Subcutaneous abdominal adipose tissue (tissue), 5 donors: ENCODE data around the gene SCYGR5.

Source experiments
- H3K27ac ChIP-seq: one replicate; pipeline ENCODE4 v1.7.0; 2013; ENCODE audit warnings: low read depth, mild to moderate bottlenecking, inconsistent platforms, low read length, moderate library complexity
- H3K27me3 ChIP-seq, 5 donors: one replicate each; pipeline ENCODE4 v1.7.0; 2013; ENCODE audit warnings: low read length in 5 of 5, inconsistent platforms in 1 of 5; ENCODE audit not compliant: control insufficient read depth in 5 of 5, insufficient read depth in 4 of 5
- H3K36me3 ChIP-seq, 5 donors: one replicate each; pipeline ENCODE4 v1.7.0; 2013; ENCODE audit warnings: low read length in 5 of 5; ENCODE audit not compliant: control insufficient read depth in 5 of 5, insufficient read depth in 5 of 5
- H3K4me1 ChIP-seq, 5 donors: one replicate each; pipeline ENCODE4 v1.7.0; 2013; ENCODE audit warnings: low read length in 5 of 5, mild to moderate bottlenecking in 3 of 5, moderate library complexity in 1 of 5; ENCODE audit not compliant: control insufficient read depth in 5 of 5, insufficient read depth in 5 of 5
- H3K4me3 ChIP-seq, 5 donors: one replicate each; pipeline ENCODE4 v1.7.0; 2013; ENCODE audit warnings: low read length in 5 of 5, low read depth in 1 of 5
- H3K9ac ChIP-seq, 5 donors: one replicate each; pipeline ENCODE4 v1.7.0; 2013; ENCODE audit warnings: low read length in 5 of 5, mild to moderate bottlenecking in 4 of 5, moderate library complexity in 3 of 5
- H3K9me3 ChIP-seq, 5 donors: one replicate each; pipeline ENCODE4 v1.7.0; 2013; ENCODE audit warnings: low read length in 5 of 5; ENCODE audit not compliant: control insufficient read depth in 5 of 5
- donor health status: healthy.
- donor health status: healthy.
- donor health status: healthy.
- donor health status: healthy.
- donor health status: healthy.

SCYGR5 gene

DNA sequence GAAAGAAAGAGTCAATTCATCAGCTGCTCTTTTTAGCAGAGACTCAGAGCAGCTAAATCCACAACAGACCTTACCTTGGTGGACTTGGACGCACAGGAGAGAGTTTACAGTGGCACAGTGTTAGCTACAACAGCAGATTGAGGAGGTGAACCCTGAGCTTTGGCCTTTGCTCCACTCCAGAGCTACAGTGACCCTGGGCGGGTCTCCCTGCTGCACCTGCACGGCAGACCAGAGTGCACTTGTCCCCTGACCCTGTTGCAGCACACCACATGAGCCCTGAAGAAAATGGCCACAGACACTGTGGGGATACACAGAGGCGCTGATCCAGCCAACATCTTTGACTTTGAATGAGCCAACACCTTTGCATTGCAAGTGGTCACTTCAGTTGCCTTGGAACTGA lies 40.3 kb downstream of the SCYGR5 start:
- H3K4me3 ChIP-seq = no peak overlapping the region
- peaks cover 3 to 22% (median 16%) of the 10 kb centered on the region in 5 donors for H3K36me3 ChIP-seq
- no peaks in the 10 kb centered on the region for H3K27me3 ChIP-seq
- peak overlapping the region in 1 of 5 donors; percentile 14 for H3K9ac ChIP-seq
- no peak overlapping the region for H3K27ac ChIP-seq
- H3K9me3 ChIP-seq = no peaks in the 10 kb centered on the region
- H3K4me1 ChIP-seq = peaks cover 7 to 49% (median 34%) of the 10 kb centered on the region in 5 donors

DNA sequence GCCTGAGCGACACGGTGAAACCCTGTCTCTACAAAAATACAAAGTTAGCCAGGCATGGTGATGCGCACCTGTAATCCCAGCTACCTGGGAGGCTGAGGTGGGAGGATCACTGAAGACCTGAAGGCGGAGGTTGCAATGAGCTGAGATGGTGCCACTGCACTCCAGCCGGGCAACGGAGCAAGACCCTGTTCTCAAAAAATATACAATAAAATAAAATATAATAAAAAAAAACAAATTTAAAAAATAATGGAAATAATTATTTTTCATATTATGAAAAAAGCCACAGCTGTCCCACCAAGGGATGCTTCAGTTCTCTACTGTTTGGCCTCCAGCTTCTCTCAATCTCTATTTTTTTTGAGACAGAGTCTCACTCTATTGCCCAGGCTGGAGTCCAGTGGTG lies 40.8 kb downstream of the SCYGR5 start:
- H3K36me3 ChIP-seq = peaks cover 3 to 18% (median 16%) of the 10 kb centered on the region in 5 donors
- peak overlapping the region; percentile 94 for H3K27ac ChIP-seq
- peaks cover 7 to 51% (median 33%) of the 10 kb centered on the region in 5 donors for H3K4me1 ChIP-seq
- H3K4me3 ChIP-seq = no peak overlapping the region
- H3K9ac ChIP-seq = no peak overlapping the region
- H3K9me3 ChIP-seq = no peaks in the 10 kb centered on the region
- no peaks in the 10 kb centered on the region for H3K27me3 ChIP-seq

DNA sequence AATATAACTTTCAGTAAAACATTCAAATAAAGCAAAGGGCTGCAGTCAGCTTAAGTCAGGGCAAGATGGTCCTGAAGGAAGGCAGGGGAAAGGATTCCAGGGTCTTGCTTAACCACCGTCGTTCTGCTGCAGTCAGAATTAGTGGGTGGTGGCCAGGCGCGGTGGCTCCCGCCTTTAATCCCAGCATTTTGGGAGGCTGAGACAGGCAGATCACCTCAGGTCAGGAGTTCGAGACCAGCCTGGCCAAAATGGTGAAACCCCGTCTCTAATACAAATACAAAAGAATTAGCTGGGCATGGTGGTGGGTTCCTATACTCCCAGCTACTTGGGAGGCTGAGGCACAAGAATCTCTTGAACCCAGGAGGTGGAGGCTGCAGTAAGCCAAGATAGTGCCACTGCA lies 44.4 kb downstream of the SCYGR5 start:
- no peak overlapping the region for H3K9ac ChIP-seq
- H3K27me3 ChIP-seq = no peaks in the 10 kb centered on the region
- no peaks in the 10 kb centered on the region for H3K9me3 ChIP-seq
- no peak overlapping the region for H3K4me3 ChIP-seq
- H3K27ac ChIP-seq = peak overlapping the region; percentile 94
- peaks cover 2 to 12% (median 9%) of the 10 kb centered on the region in 5 donors for H3K36me3 ChIP-seq
- peaks cover 0 to 52% (median 18%) of the 10 kb centered on the region in 5 donors for H3K4me1 ChIP-seq

DNA sequence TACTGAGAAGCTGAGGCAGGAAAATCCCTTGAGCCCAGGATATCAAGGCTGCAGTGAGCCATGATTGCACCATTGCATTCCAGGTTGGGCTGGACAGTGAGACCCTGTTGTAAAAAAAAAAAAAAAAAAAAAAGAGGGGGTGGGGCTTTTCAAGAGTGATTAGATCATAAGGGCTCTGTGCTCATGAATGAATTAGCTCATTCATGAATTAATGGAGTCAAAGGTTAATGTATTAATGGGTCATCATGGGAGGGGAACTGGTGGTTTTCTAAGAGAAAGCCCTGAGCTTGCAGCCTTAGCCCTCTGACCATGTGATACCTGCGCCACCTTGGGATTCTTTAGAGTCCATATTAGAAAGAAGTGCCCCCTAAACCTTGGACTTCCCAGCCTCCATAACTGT lies 46.7 kb downstream of the SCYGR5 start:
- peak overlapping the region in 2 of 5 donors; percentile 78 to 97 for H3K9ac ChIP-seq
- H3K4me3 ChIP-seq = no peak overlapping the region
- H3K4me1 ChIP-seq = peaks cover 0 to 53% (median 23%) of the 10 kb centered on the region in 5 donors
- H3K27me3 ChIP-seq = no peaks in the 10 kb centered on the region
- no peaks in the 10 kb centered on the region for H3K9me3 ChIP-seq
- H3K36me3 ChIP-seq = no peaks in the 10 kb centered on the region
- H3K27ac ChIP-seq = peak overlapping the region; percentile 94

DNA sequence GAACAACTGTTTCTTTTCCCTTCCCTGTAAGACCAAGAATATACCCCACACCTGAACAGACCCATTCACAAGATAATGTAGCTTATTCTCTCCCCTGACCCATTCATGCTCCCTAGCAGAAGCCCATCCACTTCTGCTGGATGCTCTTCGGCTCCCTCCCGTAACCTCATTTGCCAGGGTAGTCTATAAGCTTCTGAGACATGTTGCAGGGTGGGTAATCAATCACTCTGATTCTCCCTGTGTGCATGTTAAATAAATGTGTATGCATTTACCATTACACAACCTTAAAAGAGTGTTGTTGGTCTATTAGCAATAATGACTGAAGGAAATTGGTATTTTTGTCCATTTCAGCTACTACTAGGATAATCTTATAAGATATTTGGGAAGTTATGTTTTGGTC lies 49.9 kb downstream of the SCYGR5 start:
- Histone ChIP-seq H3K27me3 (no peaks in the 10 kb centered on the region), H3K27ac (peak overlapping the region; percentile 94), H3K9me3 (no peaks in the 10 kb centered on the region), H3K4me1 (peaks cover 0 to 32% (median 12%) of the 10 kb centered on the region in 5 donors), H3K36me3 (no peaks in the 10 kb centered on the region), H3K9ac (peak overlapping the region; percentile 58 to 97 (median 70)), H3K4me3 (peak overlapping the region; percentile 54 to 69 (median 59))
